HCT116 (cell line): ENCODE results near the gene ACTL7B. TPM values are rescaled to one million over a fixed set of nuclear protein-coding genes. Genes with fewer than 3 reads are reported as not detected.

Experiments
- ATAC-seq: fragments of 200-7000 bp; cut with Tn5 transposase; 2 replicates; pipeline ENCODE4 v1.9.1; 2020; ENCODE audit warnings: mild to moderate bottlenecking, moderate library complexity
- BruUV-seq: library from RNA; stranded (reverse); fragments of 400-500 nt; replicated peaks from 2 replicates; lab custom pipeline; 2021; lab: Mats Ljungman, UMichigan
- CTCF ChIA-PET: fragments of 300-600 bp; sonication (Branson Sonifier 250); formaldehyde crosslinking; loops from one replicate; lab custom pipeline; 2021; ENCODE audit warnings: antibody characterized with exemption; lab: Charles Lee
- POLR2A ChIA-PET: fragments of 300-600, 350-600 bp; sonication (Branson Sonifier 250); formaldehyde crosslinking; loops from one replicate; lab custom pipeline; 2021; ENCODE audit warnings: antibody characterized with exemption; lab: Charles Lee
- RAD21 ChIA-PET, 2 experiments: fragments of 300-600 bp; sonication (Branson Sonifier 250); formaldehyde crosslinking; loops; one replicate each; lab custom pipeline; 2023; ENCODE audit warnings: low total read pairs in 2 of 2; ENCODE audit not compliant: uncharacterized antibody in 2 of 2, unreplicated experiment in 2 of 2, low non-redundant PET in 1 of 2; lab: Charles Lee
- DNase-seq: peaks from one replicate; pipeline ENCODE4 v3.0.0-alpha.2; 2010; ENCODE audit warnings: low read depth, low spot score
- H2AFZ ChIP-seq: fragments of 200-600 bp; shearing (Covaris generic), sonication (generic); 2 replicates; pipeline ENCODE4 v1.6.1; 2017; ENCODE audit warnings: low read depth, mixed run types, mixed read lengths, antibody characterized with exemption, low read length; ENCODE audit not compliant: poor library complexity, severe bottlenecking
- H3K27ac ChIP-seq: 2 replicates; pipeline ENCODE4 v1.5.1; 2012; ENCODE audit warnings: low read depth, low read length
- H3K27me3 ChIP-seq: fragments of 200-600 bp; sonication (generic); 2 replicates; pipeline ENCODE4 v1.6.1; 2016; ENCODE audit warnings: mixed run types, low read length, mixed read lengths; ENCODE audit not compliant: insufficient read depth
- H3K36me3 ChIP-seq, 2 experiments: fragments of 200-500 bp in 1 of 2; fragments of 200-600 bp in 1 of 2; sonication (Bioruptor generic) in 1 of 2; sonication (generic) in 1 of 2; 2 replicates each; pipeline versions ENCODE4 v1.5.1 to v1.6.1; 2014 to 2016; ENCODE audit warnings: low read length in 2 of 2, inconsistent platforms in 1 of 2, mixed read lengths in 1 of 2, mixed run types in 1 of 2; ENCODE audit not compliant: insufficient read depth in 2 of 2, control insufficient read depth in 1 of 2
- H3K4me1 ChIP-seq, 2 experiments: fragments of 200-600 bp in 1 of 2; sonication (generic) in 1 of 2; 2 replicates each; pipeline versions ENCODE4 v1.5.1 to v1.6.1; 2012 to 2017; ENCODE audit warnings: low read length in 2 of 2, inconsistent platforms in 1 of 2, mild to moderate bottlenecking in 1 of 2, mixed read lengths in 1 of 2, mixed run types in 1 of 2, moderate library complexity in 1 of 2; ENCODE audit not compliant: insufficient read depth in 2 of 2, control insufficient read depth in 1 of 2
- H3K4me2 ChIP-seq: fragments of 200-600 bp; sonication (generic); 2 replicates; pipeline ENCODE4 v1.6.1; 2017; ENCODE audit warnings: mixed run types, low read length, mixed read lengths
- H3K4me3 ChIP-seq, 2 experiments: fragments of 200-600 bp in 1 of 2; sonication (generic) in 1 of 2; replicated peaks in 1 of 2; 2 replicates each; pipeline ENCODE4 v1.5.1; 2011 to 2016; ENCODE audit warnings: low read length in 2 of 2, control low read depth in 1 of 2, low read depth in 1 of 2, mild to moderate bottlenecking in 1 of 2, mixed read lengths in 1 of 2, mixed run types in 1 of 2
- H3K79me2 ChIP-seq: fragments of 200-600 bp; sonication (generic); 2 replicates; pipeline ENCODE4 v1.6.1; 2017; ENCODE audit warnings: mild to moderate bottlenecking, mixed run types, low read length, moderate library complexity, mixed read lengths; ENCODE audit not compliant: insufficient read depth
- H3K9ac ChIP-seq: fragments of 200-600 bp; sonication (generic); 2 replicates; pipeline ENCODE4 v1.6.1; 2016; ENCODE audit warnings: low read length, mixed read lengths
- H3K9me2 ChIP-seq: fragments of 200-600 bp; sonication (generic), shearing (Covaris generic); 2 replicates; pipeline ENCODE4 v1.6.1; 2017; ENCODE audit warnings: mixed run types, mild to moderate bottlenecking, moderate library complexity; ENCODE audit not compliant: insufficient read depth
- H3K9me3 ChIP-seq, 2 experiments: fragments of 200-500 bp in 1 of 2; fragments of 200-600 bp in 1 of 2; sonication (Bioruptor generic) in 1 of 2; sonication (generic) in 1 of 2; 2 replicates each; pipeline ENCODE4 v1.6.1; 2014 to 2017; ENCODE audit warnings: low read length in 2 of 2, mixed read lengths in 2 of 2, inconsistent platforms in 1 of 2, low read depth in 1 of 2, mild to moderate bottlenecking in 1 of 2, mixed run types in 1 of 2, moderate library complexity in 1 of 2; ENCODE audit not compliant: control insufficient read depth in 1 of 2, insufficient read depth in 1 of 2
- H4K20me1 ChIP-seq: fragments of 200-600 bp; sonication (generic), shearing (Covaris generic); 2 replicates; pipeline ENCODE4 v1.6.1; 2017; ENCODE audit warnings: mixed run types, mild to moderate bottlenecking, moderate library complexity; ENCODE audit not compliant: insufficient read depth
- CBX3 ChIP-seq: IDR thresholded peaks from 2 replicates; pipeline ENCODE4 v1.6.1; 2012; ENCODE audit warnings: low read depth
- CEBPB ChIP-seq: IDR thresholded peaks from 2 replicates; pipeline ENCODE4 v1.6.1; 2012; ENCODE audit warnings: low read depth
- CTCF ChIP-seq, 3 experiments: fragments of 200-600 bp in 1 of 3; sonication (generic) in 1 of 3; IDR thresholded peaks in 2 of 3; conservative IDR thresholded peaks in 1 of 3; 2 replicates each; pipeline ENCODE4 v1.5.1; 2012 to 2017; ENCODE audit warnings: low read depth in 2 of 3, low read length in 2 of 3, antibody characterized with exemption in 1 of 3, borderline replicate concordance in 1 of 3, control low read depth in 1 of 3, mild to moderate bottlenecking in 1 of 3, mixed read lengths in 1 of 3, mixed run types in 1 of 3, moderate library complexity in 1 of 3; ENCODE audit not compliant: insufficient read depth in 1 of 3
- EGR1 ChIP-seq: IDR thresholded peaks from 2 replicates; pipeline ENCODE4 v1.6.1; 2012; ENCODE audit warnings: low read depth
- ELF1 ChIP-seq: IDR thresholded peaks from 2 replicates; pipeline ENCODE4 v1.6.1; 2012; ENCODE audit warnings: low read depth, borderline replicate concordance
- EZH2 ChIP-seq: fragments of 200-600 bp; sonication (generic); IDR thresholded peaks from 2 replicates; pipeline ENCODE4 v1.6.1; 2017; ENCODE audit warnings: antibody characterized with exemption, mixed run types
- JUND ChIP-seq: IDR thresholded peaks from 2 replicates; pipeline ENCODE4 v1.6.1; 2012
- POLR2A ChIP-seq: IDR thresholded peaks from 2 replicates; pipeline ENCODE4 v1.7.0; 2011; ENCODE audit warnings: borderline replicate concordance; ENCODE audit not compliant: insufficient read depth, insufficient read length; ENCODE audit errors: extremely low read depth
- POLR2AphosphoS5 ChIP-seq: IDR thresholded peaks from 2 replicates; pipeline ENCODE4 v1.6.1; 2011; ENCODE audit warnings: mild to moderate bottlenecking, low read depth, low read length, moderate library complexity
- REST ChIP-seq: IDR thresholded peaks from 2 replicates; pipeline ENCODE4 v1.6.1; 2012; ENCODE audit warnings: low read depth
- SIN3A ChIP-seq: IDR thresholded peaks from 2 replicates; pipeline ENCODE4 v1.6.1; 2012; ENCODE audit warnings: low read depth
- SP1 ChIP-seq: IDR thresholded peaks from 2 replicates; pipeline ENCODE4 v1.6.1; 2012; ENCODE audit warnings: low read depth
- SRF ChIP-seq: IDR thresholded peaks from 2 replicates; pipeline ENCODE4 v1.6.1; 2012; ENCODE audit warnings: low read depth
- TCF7L2 ChIP-seq: IDR thresholded peaks from 2 replicates; pipeline ENCODE4 v1.7.0; 2011; ENCODE audit warnings: borderline replicate concordance, inconsistent platforms; ENCODE audit not compliant: insufficient read depth, insufficient read length; ENCODE audit errors: extremely low read depth
- YY1 ChIP-seq: IDR thresholded peaks from 2 replicates; pipeline ENCODE4 v1.6.1; 2011; ENCODE audit warnings: low read length, low read depth, moderate library complexity, mild to moderate bottlenecking; ENCODE audit not compliant: insufficient replicate concordance; ENCODE audit errors: extremely low read depth
- ZFX ChIP-seq: fragments of 450-650 bp; IDR thresholded peaks from 2 replicates; pipeline ENCODE4 v1.6.1; 2017
- ZNF274 ChIP-seq: fragments of 200-500 bp; sonication (Bioruptor generic); IDR thresholded peaks from 2 replicates; pipeline ENCODE4 v1.6.1; 2014; ENCODE audit warnings: mild to moderate bottlenecking, low read depth, low read length, inconsistent platforms
- intact Hi-C: fragments of 100-400 bp; cut with micrococcal nuclease; formaldehyde crosslinking; loops from 2 replicates; pipeline ENCODE4 v1.10.0; 2022
- total RNA-seq: library from RNA; stranded (reverse); gene quantifications from one replicate; pipeline ENCODE4 v1.2.1, GENCODE V29; 2021; ENCODE audit not compliant: unreplicated experiment
- TF ChIP-seq, protein P1 (sequence below): IDR thresholded peaks from 2 replicates; pipeline ENCODE4 v1.6.1; 2012
- TF ChIP-seq, protein P2 (sequence below): IDR thresholded peaks from 2 replicates; pipeline ENCODE4 v1.6.1; 2012

ACTL7B gene
- total RNA-seq, 1 experiment from 2014 or later, result not detected

GRCh38 chr9:108867116-108867515 lies 11.3 kb upstream of the ACTL7B start:
- Histone ChIP-seq H3K4me2 (no peak overlapping the region), H3K9me3 (no peaks in the 10 kb centered on the region), H4K20me1 (no peaks in the 10 kb centered on the region), H3K4me1 (peaks cover 3 to 18% of the 10 kb centered on the region in 2 experiments; a peak in 2 of 4 replicates), H3K9ac (no peak overlapping the region), H3K79me2 (no peaks in the 10 kb centered on the region), H2AFZ (no peak overlapping the region), H3K27me3 (no peaks in the 10 kb centered on the region), H3K4me3 (no peak overlapping the region)
- intact Hi-C loops, result no loop called here
- ATAC-seq, result no peak
- CTCF ChIA-PET, result no interaction called here
- POLR2A ChIA-PET, result no interaction called here
- BruUV-seq, result no TSS peak
- TF ChIP-seq, protein P1, sequence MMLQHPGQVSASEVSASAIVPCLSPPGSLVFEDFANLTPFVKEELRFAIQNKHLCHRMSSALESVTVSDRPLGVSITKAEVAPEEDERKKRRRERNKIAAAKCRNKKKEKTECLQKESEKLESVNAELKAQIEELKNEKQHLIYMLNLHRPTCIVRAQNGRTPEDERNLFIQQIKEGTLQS, result no peak
- TF ChIP-seq CTCF (IDR thresholded peaks at IDR 0.05 in 2 of 3, conservative IDR thresholded peaks at IDR 0.05 in 1 of 3; ENCODE audit: borderline replicate concordance in 1 of 3, insufficient read depth in 1 of 3, low read depth in 2 of 3, low read length in 2 of 3) (no peak), CBX3 (no peak), EZH2 (no peak), EGR1 (no peak), ZFX (no peak), POLR2A (no peak), ZNF274 (no peak), SP1 (no peak), SRF (no peak), TCF7L2 (no peak), YY1 (no peak), CEBPB (no peak), POLR2AphosphoS5 (no peak), ELF1 (no peak), REST (no peak), SIN3A (no peak), JUND (no peak)
- TF ChIP-seq, protein P2, sequence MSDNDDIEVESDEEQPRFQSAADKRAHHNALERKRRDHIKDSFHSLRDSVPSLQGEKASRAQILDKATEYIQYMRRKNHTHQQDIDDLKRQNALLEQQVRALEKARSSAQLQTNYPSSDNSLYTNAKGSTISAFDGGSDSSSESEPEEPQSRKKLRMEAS, result no peak
- TF ChIP-seq, all 23 proteins: peak for 0
- DNase-seq, result no peak
- H3K9me2 ChIP-seq, result no peaks in the 10 kb centered on the region
- H3K27ac ChIP-seq, result no peak overlapping the region
- H3K36me3 ChIP-seq, result peaks cover 2 to 16% of the 10 kb centered on the region in 2 experiments; a peak in 1 of 4 replicates
- RAD21 ChIA-PET, result no interaction called here
